ENCODE measurements around the gene GYPB.
"Not testable (repeated sequence)": the region's sequence is repeated elsewhere in the genome, so short reads cannot be mapped to it uniquely, and the experiment has no call there.

DNA sequence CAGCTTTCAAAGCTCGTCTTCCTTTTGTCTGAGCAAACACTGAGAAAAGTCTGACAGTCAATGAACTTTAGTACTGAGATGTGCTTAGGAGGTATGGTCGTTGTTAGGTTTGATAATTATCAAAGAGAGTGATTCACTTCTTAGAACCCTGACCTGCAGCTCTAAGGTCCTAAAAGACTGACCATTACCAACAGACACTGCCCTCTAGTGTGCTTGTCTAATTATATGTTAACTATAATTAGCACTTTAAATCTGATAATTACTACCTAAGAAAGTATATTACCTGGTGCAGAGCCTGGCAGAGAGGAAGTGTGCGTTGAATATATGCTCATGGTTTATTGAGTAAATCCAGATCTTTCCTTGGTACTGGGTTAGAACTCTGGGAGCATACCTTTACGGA is 38.4 kb downstream of the GYPB start:
- TF ChIP-seq, protein P1, sequence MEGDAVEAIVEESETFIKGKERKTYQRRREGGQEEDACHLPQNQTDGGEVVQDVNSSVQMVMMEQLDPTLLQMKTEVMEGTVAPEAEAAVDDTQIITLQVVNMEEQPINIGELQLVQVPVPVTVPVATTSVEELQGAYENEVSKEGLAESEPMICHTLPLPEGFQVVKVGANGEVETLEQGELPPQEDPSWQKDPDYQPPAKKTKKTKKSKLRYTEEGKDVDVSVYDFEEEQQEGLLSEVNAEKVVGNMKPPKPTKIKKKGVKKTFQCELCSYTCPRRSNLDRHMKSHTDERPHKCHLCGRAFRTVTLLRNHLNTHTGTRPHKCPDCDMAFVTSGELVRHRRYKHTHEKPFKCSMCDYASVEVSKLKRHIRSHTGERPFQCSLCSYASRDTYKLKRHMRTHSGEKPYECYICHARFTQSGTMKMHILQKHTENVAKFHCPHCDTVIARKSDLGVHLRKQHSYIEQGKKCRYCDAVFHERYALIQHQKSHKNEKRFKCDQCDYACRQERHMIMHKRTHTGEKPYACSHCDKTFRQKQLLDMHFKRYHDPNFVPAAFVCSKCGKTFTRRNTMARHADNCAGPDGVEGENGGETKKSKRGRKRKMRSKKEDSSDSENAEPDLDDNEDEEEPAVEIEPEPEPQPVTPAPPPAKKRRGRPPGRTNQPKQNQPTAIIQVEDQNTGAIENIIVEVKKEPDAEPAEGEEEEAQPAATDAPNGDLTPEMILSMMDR (IDR thresholded peaks at IDR 0.05; ENCODE audit: insufficient read depth, low read depth, low read length), result not testable (repeated sequence)
- not testable (repeated sequence) for TF ChIP-seq EZH2 (IDR thresholded peaks at IDR 0.05; ENCODE audit: insufficient read depth, low read length)
